ENCODE results near the gene LDLRAD1. TPM values are rescaled to one million over a fixed set of nuclear protein-coding genes. Genes with fewer than 3 reads are reported as not detected.
A peak's percentile ranks its signal among the peaks of the same experiment; 100 is the strongest.

Gene LDLRAD1
- total and polyA plus RNA-seq, 2 experiments from 2014 or later: not detected

- TF ChIP-seq JUNB (IDR thresholded peaks at IDR 0.05; ENCODE audit: unreplicated experiment): no peak
- TF ChIP-seq EZH2phosphoT487 (IDR thresholded peaks at IDR 0.05; ENCODE audit: unreplicated experiment): no peak
- TF ChIP-seq POLR2AphosphoS5 (IDR thresholded peaks at IDR 0.05; ENCODE audit: low read depth): no peak
- no peak for TF ChIP-seq ZNF331 (CRISPR knock-in tag; IDR thresholded peaks at IDR 0.05; ENCODE audit: low read depth)
Measured at GRCh38 chr1:54018635-54019034, 649 bp upstream of the LDLRAD1 start (continued).

- no peaks in the 10 kb centered on the region for H4K20me1 ChIP-seq (replicated peaks; ENCODE audit: insufficient read depth)
- TF ChIP-seq CTCF (conservative IDR thresholded peaks at IDR 0.05; ENCODE audit: low read depth in 2 of 2) (no peak), ZNF462 (CRISPR knock-in tag; IDR thresholded peaks at IDR 0.05) (no peak)
- H3K79me2 ChIP-seq (replicated peaks; ENCODE audit: insufficient read depth): no peaks in the 10 kb centered on the region
- Mint-ChIP-seq H3K4me1 (peaks cover 8% of the 10 kb centered on the region), H3K27me3 (ENCODE audit: insufficient read depth, low read depth, poor library complexity) (peaks cover 12% of the 10 kb centered on the region), H3K27ac (no peak overlapping the region), H3K9me3 (no peaks in the 10 kb centered on the region), H3K4me3 (no peak overlapping the region), H3K36me3 (ENCODE audit: low read depth) (no peaks in the 10 kb centered on the region)
- no peak overlapping the region for H3K27ac ChIP-seq (ENCODE audit: low read depth)
- no peaks in the 10 kb centered on the region for H3F3A ChIP-seq (replicated peaks; ENCODE audit: low read depth)
- H3K27me3 ChIP-seq (ENCODE audit: insufficient read depth): no peaks in the 10 kb centered on the region
- no peaks in the 10 kb centered on the region for H3K36me3 ChIP-seq (ENCODE audit: insufficient read depth)
- no peaks in the 10 kb centered on the region for H3K9me2 ChIP-seq (ENCODE audit: insufficient read depth)
- no peaks in the 10 kb centered on the region for H3K4me1 ChIP-seq (ENCODE audit: insufficient read depth)
- 0 out of 2 replicates have a peak overlapping the region, but pooled peaks have one; percentile 10 for H2AFZ ChIP-seq
- peak; percentile 17; the same call in 2 of the 3 replicates for ATAC-seq
- H3K4me2 ChIP-seq: no peak overlapping the region
- H3K4me3 ChIP-seq: no peak overlapping the region
- DNase-seq (ENCODE audit: low spot score): peak; percentile 36
Measured at GRCh38 chr1:54016343-54017282, 1.4 kb downstream of the LDLRAD1 start.
